ENCODE measurements around the gene OBP2A.

DNA sequence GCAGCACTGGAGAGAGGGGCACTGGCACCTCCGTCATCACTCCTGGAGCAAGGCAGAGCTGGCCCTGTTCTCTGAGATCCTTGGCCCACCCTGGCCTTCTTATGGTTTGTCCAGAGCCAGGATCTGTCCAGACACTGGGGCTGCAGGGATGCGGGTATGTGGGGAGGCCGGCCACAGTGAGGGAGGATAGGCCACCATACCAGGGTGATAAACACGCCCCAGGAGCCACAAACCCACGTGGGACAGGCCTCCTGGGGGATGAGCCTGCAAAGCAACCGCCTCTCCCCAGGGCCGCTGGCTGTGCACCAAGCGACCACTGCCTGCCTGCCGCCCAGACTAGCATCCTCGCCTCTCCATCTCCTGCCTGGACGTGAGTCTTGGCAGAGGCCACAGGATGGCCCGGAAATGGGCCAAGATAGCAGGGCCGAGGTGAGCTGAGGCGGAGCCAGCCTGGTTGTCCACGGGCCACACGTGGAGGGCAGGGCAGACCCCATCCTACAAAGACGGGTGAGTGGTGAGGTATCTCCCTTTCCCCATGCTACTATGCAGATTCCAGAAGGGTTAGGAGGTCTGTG, 4.5 kb downstream of the OBP2A start:
- TF ChIP-seq FOS (IDR thresholded peaks at IDR 0.05; ENCODE audit: borderline replicate concordance, insufficient read depth, low read length) (no peak), JUN (IDR thresholded peaks at IDR 0.05; ENCODE audit: borderline replicate concordance, insufficient read depth, insufficient read length, low read depth) (no peak), POLR2A (IDR thresholded peaks at IDR 0.05; ENCODE audit: low read depth, low read length) (no peak), POLR2AphosphoS5 (IDR thresholded peaks at IDR 0.05; ENCODE audit: insufficient read depth, low read depth, low read length) (no peak), EZH2 (IDR thresholded peaks at IDR 0.05; ENCODE audit: borderline replicate concordance, low read depth, low read length, severe bottlenecking) (no peak), GATA2 (IDR thresholded peaks at IDR 0.05; ENCODE audit: insufficient read depth, insufficient read length, low read depth, low read length) (no peak), MYC (IDR thresholded peaks at IDR 0.05; ENCODE audit: low read depth, low read length) (no peak)
- TF ChIP-seq, protein P1, sequence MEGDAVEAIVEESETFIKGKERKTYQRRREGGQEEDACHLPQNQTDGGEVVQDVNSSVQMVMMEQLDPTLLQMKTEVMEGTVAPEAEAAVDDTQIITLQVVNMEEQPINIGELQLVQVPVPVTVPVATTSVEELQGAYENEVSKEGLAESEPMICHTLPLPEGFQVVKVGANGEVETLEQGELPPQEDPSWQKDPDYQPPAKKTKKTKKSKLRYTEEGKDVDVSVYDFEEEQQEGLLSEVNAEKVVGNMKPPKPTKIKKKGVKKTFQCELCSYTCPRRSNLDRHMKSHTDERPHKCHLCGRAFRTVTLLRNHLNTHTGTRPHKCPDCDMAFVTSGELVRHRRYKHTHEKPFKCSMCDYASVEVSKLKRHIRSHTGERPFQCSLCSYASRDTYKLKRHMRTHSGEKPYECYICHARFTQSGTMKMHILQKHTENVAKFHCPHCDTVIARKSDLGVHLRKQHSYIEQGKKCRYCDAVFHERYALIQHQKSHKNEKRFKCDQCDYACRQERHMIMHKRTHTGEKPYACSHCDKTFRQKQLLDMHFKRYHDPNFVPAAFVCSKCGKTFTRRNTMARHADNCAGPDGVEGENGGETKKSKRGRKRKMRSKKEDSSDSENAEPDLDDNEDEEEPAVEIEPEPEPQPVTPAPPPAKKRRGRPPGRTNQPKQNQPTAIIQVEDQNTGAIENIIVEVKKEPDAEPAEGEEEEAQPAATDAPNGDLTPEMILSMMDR (IDR thresholded peaks at IDR 0.05; ENCODE audit: extremely low read depth in 1 of 2, insufficient read depth in 1 of 2, low read depth in 1 of 2, low read length in 2 of 2): no peak
- TF ChIP-seq, protein P2, sequence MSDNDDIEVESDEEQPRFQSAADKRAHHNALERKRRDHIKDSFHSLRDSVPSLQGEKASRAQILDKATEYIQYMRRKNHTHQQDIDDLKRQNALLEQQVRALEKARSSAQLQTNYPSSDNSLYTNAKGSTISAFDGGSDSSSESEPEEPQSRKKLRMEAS (IDR thresholded peaks at IDR 0.05; ENCODE audit: insufficient read depth, insufficient read length): no peak
